Lung microvascular endothelial cell (primary cell): ENCODE data around the gene CPXM1. TPM values are rescaled to one million over a fixed set of nuclear protein-coding genes. Genes with fewer than 3 reads are reported as not detected.

Source experiments
- DNase-seq, 2 donors: peaks; one replicate each; pipeline versions ENCODE4 v3.0.0 to v3.0.0-alpha.2; 2010; ENCODE audit warnings: low read depth in 2 of 2
- total RNA-seq: library from RNA; depleted of rRNA; stranded (reverse); fragments of >200 nt; gene quantifications from 2 replicates; pipeline ENCODE4 v1.2.1, GENCODE V29; 2014

CPXM1 gene
- total RNA-seq, 1 donor from 2014 or later, result 0.79 TPM

DNA sequence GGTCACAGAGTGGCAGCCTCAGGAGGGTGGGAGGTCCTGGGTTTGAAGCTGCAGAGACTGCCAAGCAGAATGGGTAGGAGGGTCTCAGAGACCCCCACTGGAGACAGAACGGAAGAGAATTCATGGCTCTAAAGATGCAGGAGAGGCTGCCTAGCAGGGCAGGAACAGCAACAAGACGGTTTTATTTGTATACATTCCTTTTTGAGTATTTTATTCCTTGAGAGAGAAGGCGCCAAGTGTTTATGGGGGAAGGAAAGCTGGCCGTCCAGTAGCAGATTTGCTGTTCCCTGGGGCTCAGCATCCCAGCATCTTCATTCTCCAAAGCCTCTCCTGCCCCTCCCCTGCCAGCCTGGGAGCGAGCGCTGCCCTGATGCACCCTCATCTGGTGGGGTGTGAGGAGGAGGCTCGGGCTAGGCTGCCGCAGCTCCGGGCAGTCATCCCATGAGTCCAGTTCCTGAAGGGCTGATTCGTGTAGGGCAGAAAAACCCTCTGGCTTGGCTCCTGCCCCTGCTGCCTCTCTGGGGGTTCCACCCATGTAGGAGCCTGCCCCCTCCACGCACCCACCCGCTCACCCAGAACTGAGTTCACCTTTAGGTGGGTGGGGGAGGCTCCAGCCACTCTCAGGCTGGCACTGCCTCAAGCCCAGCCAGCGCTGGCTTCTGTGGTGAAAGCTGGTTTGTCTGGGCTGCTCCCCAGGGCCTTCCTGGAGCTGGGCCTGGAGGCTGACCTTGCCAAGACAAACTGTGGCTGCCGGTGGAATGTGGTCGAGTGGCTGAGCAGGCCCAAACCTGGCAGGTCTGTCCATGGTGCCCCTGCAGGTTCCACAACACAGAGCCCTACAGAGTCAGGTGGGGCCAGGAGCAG, 32.4 kb downstream of the CPXM1 start:
- DNase-seq, result peak; percentile 17 to 55

DNA sequence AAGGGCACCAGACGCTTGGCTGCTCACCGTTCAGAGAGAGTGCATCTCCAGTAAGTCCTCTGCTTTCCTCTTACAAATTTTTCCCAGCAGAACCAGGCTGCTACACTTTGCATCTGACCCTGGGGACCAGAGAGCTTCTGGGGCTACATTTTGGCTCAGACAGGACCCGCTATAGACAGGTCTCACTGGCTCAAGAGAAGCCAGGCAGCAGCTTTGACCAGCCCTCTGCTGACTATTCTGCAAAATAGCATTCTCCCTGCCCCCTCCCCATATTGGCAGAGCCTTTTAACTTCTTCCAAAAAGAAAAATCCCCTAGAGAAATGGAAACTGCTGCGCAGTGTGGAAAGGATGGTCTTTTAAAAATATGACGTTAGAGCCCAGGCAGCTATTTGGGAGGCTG, 37.2 kb downstream of the CPXM1 start:
- no peak for DNase-seq

- DNase-seq, result no peak
These were observed 37.8 kb downstream of the CPXM1 start for GRCh38 chr20:2762578-2763131.

GRCh38 chr20:2761885-2762284, 38.5 kb downstream of the CPXM1 start:
- no peak for DNase-seq

DNA sequence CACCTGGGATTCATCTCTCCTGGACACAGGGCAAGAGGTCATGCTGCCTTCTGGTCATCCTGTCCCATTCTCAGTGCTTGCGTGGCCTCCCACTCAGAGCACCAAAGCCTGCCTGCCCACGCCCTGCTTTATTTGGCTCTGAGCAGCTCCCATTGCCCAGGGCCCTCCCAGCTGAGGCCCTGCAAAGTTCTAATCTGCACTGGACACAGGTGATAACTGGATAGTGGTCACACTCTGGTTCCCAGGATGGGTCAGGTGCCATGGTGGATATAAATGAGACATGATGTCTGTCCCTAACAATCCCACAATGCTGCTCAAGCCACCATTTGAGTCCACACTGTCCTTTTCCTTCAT, 39.5 kb downstream of the CPXM1 start:
- no peak for DNase-seq

- DNase-seq, result no peak
These were observed 40.0 kb downstream of the CPXM1 start for GRCh38 chr20:2760297-2760951.

DNA sequence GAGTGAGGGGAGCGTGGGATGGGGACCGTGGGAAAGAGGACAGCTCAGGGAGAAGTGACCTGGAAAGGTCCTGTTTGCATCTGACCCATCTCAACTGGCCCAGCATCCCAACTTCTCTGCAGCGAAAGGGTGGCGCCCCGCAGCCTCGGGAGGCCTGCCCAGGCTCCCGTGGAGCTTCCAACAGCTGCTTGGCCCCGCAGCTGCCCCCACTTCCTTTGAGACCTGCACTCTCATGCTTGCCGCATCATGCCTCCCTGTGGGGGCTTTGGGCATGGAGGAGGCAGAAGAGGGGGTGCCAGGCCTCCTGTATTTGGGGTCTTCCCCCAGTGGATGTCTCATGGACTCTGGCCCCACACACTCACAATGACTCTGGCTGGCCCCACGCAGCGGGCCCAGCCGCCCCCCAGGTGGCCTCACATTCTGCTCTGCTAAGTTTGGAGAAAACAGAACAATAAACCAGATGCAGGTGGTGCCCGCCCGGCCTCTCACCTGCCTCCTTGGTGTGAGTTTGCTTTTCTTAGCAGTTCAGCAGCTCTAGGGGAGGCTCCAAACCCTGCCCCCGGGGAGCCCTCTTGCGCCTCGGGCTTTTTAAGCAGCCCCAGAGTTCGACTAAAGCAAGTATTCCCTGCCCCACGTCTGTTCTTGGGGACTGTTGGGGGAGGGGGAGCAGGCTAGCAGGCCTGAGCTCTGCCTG, 40.7 kb downstream of the CPXM1 start:
- no peak for DNase-seq

DNA sequence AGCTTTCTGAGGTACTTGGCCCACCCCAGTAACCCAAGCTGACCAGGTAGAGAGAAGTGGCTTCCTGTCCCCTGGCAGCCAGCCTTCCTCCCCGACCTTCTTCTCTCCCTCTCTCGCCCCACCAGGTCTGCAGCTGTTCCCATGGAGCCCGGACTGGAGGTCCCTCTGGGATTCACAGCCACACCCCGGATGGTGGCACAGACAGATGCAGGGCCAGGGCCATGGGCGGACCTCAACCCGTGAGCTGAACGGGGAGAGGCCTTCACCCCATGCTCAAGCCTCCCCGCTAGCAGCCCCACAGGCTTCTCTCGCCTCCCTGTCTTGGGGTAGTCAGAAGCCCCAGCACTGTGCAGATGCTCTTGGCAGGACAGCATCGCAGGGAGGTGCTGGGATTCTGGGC, 41.3 kb downstream of the CPXM1 start:
- DNase-seq, result no peak

DNA sequence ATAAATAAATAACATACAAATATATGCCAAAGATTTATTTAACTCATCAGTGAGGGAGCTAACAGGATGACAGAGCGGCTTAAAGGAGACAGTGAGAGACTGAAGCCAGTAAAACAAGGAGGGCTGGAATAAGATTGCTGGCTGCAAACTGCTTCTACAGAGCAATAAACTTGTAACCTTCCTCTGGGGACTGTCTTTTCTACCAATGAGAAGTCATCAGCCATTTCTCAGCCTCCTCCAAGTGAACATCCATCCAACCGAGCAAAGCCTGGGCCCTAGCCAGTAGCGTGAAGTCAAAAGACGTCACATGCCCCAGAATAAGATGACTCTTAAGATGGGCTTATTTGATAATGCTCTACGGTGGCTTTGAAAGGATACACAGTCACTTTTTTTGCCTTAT, 42.5 kb downstream of the CPXM1 start:
- no peak for DNase-seq

DNA sequence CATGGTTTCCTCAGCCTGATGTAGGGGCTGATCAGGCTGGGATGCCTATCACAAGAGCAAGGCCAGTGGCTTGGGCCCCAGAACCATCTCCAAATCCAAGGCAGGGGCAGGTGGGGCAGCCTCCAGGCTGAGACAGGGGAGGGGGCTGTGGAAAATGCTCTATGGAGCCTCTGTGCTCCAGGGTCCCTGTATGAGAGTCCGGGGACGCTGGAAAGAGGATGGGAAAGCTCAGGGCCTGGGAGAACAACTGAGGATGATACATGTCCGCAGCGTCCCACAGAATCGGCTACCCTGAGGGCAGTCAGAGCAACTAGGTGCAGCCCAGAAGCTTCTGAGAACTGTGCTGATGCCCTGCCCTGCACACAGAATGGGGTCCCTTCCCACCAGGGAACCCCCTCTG, 43.4 kb downstream of the CPXM1 start:
- no peak for DNase-seq

GRCh38 chr20:2756056-2756611, 44.3 kb downstream of the CPXM1 start:
- peak; percentile 65 to 70 for DNase-seq

DNA sequence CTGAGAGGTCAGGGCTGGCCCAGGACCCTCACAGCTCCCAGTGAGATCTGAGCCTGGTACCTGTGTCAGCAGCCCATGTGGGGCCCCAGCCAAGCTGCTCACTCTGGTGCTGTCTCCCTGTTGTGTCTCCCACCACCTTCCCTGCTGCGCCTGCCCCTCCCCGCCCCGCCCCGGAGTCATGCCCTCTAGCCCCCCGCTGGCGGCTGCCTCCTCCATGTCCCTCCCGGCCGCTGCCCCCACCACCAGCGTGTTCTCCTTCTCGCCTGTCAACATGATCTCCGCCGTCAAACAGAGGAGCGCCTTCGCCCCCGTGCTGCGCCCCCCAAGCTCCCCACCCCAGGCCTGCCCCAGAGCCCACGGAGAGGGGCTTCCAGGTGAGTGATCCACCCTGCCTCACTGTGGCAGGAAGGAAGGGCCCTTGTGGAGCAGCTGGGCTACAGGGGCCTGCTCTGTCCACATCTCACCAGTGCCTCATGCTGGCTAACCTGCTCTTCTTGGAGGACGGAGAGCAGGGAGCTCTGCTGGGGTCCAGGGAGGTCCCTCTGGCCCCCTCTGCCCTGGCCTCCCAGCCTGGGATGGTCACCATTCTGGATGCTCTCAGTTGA, 44.9 kb downstream of the CPXM1 start:
- DNase-seq, result no peak

DNA sequence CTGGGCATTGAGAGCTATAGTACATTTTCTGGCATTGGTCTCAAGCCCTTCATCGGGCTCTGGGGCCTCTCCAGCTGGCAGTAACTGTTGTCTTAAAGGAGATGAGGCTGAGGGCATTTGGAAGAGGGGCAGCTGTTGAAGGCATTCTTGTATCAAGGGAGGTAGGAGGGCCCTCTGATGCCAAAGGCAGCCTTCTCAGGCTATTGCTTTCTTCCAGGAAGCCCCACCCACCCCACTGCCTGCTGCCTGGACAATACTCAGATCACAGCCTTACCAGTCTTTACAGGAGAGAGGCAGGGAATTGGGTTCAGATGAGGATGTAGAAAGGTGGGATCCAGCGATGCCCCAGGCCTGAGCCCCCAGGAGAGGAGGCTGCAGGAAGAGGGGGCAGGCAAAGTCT, 46.0 kb downstream of the CPXM1 start:
- DNase-seq, result no peak

DNA sequence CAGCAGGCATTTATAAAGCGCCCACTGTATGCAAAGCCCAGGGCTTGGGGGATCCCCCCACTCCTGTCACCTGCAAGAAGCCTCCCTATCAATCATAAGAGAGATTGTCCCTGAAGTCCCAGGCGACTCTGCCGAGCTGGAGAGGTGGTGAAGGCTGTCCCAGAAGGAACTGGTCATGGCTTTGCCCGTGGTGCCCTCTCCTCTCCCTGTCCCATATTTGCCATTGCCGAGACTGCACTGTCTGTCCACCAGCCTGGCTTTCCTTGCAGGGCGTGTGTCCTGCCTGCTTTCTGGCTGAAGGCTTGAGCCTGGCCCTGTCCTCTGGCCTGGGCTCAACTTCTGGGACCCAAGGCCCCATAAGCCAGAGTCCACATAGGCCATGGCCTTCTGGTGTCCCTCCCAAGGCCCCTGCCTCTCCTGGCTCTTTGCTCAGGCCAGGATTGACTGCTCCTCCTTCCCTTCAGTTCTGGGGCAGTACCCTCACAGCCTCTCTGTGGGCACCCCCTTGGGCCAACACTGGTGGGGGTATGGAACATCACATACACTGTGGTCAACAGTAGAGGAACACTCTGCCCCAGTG, 46.9 kb downstream of the CPXM1 start:
- DNase-seq, result no peak

- peak; percentile 47 to 55 for DNase-seq
These were observed 47.6 kb downstream of the CPXM1 start for GRCh38 chr20:2752567-2753460.

DNA sequence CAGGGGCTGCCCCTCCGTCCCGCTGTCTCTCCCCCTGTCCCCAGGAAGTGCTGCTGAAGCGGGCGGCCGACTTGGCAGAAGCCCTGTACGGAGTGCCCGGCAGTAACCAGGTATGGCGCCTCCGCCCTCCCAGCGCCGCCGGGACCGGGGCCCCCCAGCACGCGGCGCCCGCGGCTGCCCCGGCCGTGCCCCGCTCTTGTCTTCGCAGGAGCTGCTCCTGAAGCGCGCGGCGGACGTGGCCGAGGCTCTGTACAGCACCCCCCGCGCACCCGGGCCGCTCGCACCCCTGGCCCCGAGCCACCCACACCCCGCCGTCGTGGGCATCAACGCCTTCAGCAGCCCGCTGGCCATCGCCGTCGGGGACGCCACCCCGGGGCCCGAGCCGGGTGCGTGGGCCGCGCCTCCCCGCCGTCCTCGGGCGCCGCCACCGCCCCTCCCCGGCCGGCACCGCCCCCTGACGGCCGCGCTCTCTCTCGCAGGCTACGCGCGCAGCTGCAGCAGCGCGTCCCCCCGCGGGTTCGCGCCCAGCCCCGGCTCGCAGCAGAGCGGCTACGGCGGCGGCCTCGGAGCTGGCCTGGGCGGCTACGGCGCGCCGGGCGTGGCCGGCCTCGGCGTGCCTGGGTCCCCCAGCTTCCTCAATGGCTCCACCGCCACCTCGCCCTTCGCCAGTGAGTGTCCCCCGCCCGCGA, 48.4 kb downstream of the CPXM1 start:
- no peak for DNase-seq

DNA sequence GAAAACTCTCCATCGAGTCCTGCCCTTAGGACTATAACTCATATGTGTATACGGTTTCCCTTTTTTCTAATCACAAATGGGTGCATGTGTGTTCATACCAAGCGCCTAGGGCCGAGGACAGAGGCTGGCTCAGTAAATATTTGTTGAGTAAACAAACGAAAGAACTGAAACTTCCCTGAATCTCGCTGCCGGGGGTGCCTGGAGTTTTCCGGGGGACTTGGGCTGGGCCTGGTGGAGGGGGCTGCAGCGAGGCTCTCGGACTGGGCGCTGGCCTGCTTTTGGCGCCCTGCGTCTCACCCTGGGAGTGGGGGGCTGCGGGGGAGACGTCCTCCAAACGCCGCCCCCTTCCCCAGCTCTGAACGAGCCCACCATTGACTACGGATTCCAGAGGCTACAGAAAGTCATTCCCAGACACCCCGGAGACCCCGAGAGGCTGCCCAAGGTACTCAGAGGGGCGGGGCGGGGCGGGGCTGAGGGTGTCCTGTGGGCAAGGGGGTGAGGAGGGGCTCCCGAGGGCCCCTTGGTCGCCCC, 49.0 kb downstream of the CPXM1 start:
- DNase-seq, result no peak

DNA sequence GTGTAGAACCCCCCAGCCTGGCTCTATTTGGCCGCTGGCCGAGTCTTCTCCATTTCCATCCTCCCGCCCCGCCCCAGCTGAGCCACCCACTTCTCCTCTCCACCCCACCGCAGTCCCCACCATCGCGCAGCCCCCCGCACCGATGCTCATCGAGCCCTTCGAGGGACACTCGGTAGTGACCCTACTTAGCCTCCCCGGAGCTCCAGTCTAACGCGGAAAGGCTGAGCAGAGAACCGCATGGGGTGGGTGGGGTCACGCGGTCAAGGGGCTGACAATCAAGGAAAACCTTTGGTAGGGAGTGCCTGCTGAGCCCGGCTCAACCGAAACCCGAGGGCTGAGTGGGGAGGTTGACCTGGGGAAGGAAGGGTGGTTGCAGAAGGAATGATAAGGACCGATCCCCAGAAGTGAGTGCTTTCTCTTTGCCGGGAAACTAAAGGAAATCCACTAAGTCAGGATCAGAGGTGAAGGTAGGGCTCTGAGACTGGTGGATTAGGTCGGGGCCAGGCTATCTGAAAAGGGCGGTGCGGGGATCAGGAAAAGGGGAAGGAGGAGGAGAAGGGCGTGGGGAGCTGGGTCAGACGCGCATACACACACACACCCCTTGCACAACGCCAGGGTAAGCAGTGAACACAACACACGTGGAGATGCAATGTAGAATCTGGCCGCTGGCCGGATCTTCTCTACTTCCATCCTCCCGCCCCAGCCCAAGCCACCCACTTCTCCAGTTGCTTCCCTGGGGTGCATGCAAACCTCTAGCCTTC, 49.8 kb downstream of the CPXM1 start:
- DNase-seq, result peak in 1 of 2 donors; percentile 17
